Activated CD8-positive, alpha-beta memory T cell treated with anti-CD3 and anti-CD28 coated beads, Interleukin-2, amount 50 U/mL, for 24 hours (primary cell): ENCODE results near the gene ENDOU.

Source experiments
- DNase-seq: peaks from one replicate; pipeline ENCODE4 v3.0.0-alpha.2; 2020; ENCODE audit errors: extremely low read depth

ENDOU gene

DNA sequence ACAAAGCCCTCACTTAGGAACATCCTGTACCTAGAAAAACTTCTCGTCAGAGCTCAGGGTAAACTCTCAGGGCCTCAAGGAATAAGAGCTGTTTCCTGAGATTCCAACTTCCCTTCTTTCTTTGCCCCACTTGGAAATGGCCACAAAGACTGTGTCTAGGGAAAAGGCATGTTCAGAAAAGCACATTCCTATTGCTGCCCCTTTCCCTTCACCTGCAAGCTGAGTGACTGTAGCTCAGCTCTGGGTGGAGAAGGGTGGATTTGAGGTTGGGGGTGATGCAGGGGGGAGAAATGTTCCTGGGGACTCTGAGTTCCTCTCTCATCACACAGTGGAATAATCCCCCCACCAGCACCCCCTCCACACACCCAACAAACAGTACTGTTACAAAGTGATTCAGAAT, 6.8 kb downstream of the ENDOU start:
- no peak for DNase-seq

DNA sequence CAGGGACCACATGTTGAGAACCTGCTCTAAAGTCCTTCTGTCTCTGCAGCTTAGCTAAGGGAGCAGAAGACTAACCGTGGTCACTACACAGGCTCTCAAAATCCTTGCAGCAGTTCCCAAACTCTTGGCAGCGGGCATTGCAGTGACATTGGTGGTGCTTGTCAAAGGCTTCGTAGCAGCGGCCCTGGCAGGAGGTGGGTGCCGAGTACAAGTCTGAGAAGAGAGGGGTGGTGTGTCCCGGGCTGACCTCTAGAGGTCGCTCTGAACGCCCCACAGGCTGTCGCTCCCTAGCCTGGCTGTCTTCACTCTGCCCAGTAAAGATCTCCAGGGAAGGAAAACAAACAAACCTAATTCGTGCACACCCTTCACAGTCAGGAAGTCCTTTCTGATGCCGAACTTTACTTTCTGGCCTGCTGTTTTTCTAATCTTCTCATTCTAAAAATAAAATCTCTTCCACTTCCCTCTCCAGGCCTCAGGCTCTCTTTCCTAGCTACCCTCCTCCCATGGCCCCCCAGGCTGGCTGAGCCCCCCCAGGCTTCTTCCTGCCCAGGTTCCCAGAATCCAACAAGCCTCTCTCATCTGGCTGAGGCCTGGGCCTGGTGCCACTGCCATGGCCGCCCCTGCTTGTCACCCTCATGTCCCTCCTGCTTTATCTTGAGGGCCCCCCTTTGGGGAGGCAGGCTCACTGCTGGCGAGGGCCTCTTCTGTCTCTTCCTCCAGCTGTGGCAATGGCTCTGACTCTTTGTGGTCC, 7.7 kb downstream of the ENDOU start:
- no peak for DNase-seq

DNA sequence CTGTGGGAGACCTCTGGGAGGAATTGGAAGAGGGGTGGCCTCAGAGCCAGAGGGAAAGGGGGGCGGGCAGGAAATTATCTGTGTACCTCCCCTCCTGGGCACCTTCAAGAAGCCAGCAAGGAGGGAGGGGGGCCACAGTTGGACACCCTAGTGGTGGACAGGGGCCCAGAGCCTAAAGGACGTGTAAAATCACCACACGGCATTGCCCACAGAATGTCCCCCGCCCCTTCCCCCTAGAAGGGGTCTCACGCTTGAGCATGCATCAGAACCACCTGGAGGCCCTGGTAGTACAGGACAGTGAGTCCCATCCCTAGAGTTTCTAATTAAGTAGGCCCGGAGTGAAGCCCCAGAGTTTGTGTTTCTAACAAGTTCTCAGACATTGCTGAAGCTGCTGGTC, 8.2 kb downstream of the ENDOU start:
- DNase-seq, result no peak

DNA sequence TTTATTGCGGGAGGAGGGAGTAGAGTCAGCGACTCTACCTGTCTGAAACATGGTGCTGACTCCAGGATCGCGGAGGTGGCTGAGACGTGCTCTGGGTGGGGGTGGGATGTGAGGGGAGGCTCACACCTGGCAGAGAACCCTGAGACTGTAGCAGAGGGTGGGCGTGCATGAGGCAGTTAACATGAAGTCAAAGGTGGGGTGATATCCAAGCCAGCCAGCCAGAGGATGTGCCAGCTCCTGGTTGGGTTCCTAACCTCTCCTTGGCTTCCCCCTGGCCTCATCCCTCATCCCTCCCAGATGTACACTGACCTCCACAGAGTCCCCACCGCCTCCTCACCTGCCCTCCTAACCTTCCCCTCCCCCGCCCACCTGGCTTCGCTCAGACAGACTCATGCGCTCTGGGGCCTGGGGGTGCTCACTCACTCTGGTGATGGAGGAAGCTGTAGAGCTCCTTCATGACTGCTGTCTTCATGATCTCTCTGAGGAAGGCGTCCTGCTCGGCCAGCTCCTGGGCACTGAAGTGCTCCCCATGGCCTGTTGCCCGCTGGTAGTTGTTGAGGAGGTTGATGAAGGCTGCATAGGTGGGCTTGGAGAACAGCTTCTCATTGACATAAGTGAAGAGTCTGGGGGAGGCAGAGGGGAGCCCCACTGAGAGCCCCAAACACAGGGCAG, 9.3 kb downstream of the ENDOU start:
- no peak for DNase-seq

DNA sequence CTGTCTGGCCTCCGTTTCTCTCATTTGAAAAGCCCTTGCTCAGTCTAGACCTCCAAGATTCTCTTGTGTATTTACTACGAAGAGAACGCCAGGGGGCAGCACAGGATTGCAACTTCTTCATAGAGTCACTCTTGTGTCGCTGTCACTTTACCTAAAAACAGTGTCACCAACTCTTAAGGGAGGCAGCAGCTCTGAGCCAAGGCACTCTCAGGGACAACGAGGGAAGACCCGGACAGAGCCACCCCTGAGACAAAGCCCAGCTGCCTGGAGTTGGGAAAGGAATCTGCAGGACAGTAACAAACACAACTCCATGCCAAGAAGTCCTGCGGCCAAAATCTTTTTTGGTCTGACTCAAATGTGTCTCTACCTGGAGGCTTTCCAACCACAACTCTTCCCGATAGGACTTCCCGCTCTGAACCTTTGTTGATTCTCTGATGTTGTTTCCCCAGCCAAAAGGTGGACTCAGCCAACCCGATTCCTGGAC, 9.9 kb downstream of the ENDOU start:
- DNase-seq, result peak; percentile 64

DNA sequence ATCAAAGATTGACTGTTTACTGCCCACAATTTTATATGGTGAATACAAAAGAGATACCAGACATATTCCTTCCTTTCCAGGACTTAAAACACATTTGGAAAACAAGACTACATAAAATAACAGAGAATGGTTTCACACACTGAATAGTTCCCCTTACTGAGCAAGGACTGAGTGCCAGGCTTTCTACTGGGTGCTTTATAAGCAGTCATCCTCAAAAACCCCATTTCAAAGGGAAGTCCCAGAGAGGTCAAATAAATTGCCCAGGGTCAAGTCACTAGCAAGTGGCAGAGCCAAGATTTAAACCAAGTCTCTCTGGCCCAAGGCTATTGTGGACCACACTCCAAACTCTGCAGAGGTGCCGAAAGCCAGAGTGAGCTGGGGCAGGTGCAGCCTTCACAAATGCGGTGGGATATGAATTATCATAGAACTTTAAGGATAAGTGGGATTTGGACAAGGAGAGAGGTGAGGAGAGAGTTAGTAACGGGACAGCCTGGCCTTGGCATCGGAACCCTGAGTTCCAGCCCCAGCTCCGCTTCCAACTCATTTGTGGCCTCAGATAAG, 10.4 kb downstream of the ENDOU start:
- DNase-seq, result no peak

DNA sequence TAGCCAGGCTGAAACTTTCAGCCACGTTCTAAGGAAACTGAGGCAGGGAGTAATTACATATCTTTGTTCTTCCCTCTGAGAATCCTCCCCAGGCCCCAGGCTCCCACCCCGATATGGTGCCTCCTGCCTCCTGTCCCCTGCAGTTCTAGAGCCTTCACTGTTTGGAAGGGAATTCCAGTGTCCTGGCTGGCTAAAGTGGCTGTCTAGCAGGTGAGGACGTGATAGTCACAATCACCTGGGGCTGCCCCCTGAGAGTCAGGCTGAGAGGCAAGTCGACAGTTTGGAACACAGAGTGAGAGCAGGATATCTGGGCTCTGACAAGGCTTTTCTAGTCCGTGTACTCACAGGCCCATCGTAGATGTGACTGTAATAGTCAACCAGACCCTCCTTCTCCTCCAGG, 13.1 kb downstream of the ENDOU start:
- no peak for DNase-seq

DNA sequence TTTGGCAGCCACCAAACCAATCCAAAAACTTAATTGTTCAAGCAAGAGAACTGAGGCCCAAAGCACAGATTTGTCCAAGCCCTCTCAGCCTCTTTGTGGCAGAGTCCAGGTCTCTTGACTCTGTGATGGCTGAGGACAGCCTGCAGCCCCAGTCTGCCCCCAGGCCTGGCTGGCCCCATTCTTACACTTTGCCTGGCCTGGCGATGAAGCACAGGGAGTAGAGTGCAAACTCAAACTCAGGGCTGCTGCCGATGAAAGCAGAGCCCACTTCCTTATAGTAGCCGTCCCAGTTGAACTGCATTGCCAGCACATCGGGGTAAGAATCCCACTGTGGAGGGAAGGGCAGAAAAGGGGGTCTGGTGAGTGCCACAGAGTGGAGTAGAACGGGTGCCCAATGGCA, 13.8 kb downstream of the ENDOU start:
- no peak for DNase-seq

DNA sequence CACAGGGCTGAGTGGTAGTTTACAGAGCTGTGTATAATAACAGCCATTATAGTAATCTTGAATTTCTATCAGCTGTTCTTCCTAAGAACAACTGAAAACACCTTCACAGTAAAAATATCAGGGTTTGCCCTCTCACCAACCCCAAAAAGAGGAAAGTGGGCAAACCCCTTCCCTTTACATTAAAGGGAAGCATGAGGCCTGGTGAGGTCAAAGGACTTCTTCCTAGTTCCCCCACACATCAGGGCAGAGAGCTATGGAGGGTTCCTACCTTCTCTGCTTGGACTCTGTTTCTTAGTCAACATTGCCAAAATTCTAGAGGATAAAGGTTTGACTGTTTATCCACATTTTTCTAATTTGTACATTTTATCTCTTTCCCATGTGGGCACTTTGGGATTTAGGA, 15.0 kb downstream of the ENDOU start:
- DNase-seq, result no peak

DNA sequence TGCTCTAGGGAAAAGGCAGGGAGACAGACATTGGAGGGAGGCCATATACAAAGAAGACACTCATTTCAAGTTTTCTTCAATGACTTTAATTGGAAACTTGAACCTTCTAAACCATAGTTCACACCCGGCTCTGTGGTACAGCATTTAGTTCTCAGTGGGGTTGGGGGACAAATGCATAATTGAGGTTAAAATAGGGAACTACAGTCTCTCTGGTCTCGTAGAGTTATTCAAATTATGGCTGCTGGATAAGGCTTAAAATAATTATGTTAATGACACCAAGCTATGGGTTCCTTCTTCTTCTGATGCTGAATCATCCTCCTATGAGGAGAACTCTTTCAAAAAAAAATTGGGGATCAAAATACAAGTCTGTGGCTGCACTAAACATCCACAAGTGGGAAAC, 15.6 kb downstream of the ENDOU start:
- no peak for DNase-seq

DNA sequence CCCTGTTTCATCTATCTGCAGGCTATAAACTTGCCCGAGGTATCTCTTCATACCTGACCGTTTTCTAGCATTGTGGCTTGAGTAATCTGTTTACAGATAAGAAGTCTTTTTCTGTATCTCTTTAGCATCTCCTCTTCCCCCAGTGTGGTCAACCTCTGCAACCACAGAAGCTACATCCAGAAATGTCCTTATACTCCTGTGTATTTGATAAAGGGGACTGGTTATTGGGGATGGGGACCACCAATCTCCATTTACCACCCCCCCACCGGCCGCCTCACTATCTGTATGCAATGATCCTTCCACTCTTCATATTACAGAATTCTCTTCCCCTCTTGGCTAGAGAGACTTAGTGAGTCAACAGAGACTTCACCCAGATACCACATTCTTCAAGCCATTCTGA, 16.1 kb downstream of the ENDOU start:
- DNase-seq, result no peak

DNA sequence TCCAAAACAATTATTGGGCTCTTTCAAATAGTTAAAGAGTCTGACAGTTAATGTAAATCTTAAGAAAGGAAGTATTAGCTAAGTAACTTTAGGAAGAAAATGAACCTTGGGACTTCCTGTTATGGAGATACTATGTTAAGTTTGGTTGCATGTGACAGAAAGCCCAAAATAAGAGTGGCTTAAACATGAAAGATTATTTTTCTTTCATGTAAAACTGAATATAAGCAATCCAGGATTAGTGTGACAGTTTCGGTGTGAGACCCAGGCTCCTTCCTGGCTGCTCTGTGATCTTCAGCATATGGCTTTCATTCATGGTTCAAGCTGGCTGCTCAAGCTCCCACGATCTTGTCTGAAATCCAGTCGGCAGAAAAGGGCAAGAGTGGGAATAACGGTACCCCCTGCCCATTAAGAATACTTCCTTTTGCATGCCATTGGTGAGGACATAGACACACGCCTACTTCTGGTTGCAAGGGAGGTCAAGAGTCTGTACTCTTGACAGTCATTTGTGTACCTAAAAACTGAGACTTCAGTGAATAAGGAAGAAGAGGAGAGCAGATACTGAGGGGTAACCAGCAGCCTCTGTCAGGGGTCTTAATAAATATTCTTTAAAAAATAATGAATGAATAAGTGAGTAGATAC, 17.3 kb downstream of the ENDOU start:
- no peak for DNase-seq

DNA sequence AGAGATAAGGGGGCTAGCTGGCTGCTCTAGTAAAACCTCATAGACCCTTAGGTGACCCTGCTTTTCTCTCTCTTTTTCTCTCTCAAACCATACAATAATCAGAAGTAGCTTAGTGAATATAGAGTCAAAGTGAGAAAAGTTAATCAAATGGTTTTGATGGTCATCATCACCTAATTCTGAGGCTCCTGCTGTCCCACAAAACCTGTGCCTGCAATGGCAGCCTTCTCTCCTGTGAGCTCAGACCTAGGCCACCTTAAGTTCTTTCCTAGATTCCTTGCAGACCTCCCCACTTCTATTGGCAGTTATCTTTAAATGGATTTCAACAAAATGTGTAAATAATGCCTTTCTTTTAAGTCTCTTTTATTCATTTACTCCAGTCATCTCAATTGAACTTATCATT, 17.9 kb downstream of the ENDOU start:
- no peak for DNase-seq

DNA sequence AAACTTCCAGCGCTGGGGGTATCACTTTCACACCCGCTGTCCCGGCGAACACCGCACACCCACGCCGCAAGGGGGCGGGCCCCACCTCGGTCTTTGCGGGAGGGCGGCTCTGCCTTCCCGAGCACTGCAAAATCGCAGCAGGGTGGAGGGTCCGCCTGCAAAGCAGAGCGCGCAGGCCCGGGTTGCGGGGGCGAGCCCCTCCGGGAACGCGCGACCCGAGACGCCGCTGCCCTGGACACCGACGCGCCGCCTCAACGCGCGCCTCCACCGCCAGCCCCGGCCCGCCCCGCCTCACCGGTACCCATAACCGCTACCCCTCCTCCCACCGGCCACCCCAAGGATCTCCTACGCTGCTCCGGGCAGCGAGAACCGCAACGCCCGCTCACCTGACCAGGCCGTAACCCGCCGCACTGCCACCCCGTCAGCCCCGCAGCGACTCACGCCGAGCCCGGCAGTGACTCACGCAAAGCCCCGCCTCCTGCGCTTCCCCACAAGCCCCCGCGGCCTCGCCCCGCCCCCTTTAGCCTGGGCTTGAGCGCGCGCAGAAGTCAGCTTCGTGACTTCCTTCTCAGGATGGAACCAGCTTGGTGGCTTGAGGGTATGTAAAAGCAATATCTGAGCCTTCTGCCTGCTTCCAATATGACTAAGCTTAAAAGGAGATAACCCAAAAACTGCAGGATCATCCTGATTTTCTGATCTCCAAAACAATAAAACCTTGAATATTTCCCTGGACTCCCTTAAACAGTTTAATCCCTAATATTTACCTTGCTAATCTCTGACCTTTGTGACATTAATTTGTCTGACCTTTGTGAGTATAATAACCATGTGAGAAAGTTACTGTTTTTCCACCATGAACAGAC, 19.5 kb downstream of the ENDOU start, which contains the start of gene RPAP3:
TSS of gene RPAP3 (minus strand) at position 465 of the 860 bp plus-strand sequence. CDS start 3,190 bp downstream, outside the sequence.
- DNase-seq, result peak; percentile 88

DNA sequence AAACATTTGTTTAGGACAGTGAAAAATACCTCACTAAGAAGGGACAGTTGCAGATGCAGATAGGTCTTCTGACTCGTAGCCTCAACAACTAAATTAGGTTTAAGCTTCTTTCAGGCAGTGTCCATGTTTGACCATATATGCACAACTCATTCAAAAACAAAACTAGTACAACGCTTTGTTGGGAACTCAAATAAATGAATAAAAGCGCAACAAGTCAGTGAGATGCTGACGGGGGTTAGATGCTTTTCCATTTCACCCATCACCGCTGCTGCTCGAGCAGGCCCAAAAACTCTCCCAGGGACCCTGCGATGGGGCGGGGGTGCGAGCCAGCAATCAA, 20.1 kb downstream of the ENDOU start:
- DNase-seq, result no peak

DNA sequence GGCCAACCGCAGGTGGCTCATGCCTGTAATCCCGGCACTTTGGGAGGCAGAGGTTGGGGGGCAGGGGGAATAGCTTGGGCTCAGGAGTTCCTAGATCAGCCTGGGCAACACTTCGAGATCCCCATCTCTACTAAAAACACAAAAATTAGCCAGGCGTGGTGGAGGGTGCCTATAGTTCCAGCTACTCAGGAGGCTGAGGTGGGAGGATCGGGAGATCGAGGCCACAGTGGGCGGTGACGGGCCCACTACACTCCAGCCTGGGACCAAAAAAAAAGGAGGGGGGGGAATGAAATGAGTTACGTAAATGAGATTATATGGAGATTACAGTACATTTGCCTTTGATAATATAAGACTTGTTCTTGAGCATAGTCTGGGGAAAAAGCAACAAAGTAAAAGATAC, 20.6 kb downstream of the ENDOU start:
- no peak for DNase-seq

DNA sequence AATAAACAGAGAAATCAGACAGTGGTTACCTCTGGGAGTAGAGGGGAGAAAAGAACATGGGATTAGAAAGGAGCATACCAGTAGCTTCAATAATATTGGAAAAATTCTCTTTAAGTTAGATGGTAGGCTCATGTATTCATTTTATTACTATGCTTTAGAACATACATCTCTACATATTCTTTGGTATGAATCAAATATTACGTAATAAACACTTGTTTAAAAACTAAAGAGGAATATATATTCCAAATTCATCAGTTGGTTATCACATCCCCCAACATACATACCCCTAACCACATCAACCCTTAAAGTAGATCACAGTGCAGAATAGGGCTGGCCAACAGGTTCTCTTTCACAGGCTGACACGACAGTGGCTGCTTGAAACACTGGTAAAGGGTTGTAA, 25.0 kb downstream of the ENDOU start:
- DNase-seq, result no peak

DNA sequence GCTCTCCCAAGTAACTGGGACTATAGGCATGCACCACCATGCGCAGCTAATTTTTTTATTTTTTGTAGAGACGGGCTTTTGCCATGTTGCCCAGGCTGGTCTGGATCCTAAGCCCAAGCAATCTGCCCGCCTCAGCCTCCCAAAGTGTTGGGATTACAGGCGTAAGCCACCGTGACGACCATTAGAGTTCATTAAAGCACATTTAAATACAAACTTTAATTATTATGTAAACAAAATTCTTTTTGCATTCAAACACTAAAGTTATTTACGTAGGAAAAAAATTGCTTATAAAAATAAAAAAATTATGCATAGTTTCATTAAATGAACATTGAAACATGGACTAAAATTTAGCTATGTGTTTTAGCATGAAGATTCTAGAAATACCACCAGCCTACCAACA, 26.7 kb downstream of the ENDOU start:
- DNase-seq, result no peak

DNA sequence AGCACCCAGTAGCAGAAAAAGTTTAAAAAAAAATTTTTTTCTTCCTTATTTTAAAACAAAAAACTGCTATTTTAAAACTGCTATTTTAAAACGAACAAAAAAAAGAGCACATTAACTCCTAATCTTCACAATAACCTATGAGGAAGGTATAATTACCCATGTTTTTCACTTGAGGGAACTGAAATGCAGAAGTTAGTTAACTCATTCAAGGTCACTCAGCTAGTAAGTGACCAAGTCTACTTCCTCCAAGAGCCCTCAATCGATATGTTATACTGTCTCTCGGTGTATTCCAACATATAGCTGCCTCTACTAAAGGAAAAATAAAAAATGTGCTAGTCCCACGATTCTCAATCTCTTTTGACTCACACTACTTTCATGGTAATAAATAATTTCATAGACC, 27.2 kb downstream of the ENDOU start:
- DNase-seq, result no peak

DNA sequence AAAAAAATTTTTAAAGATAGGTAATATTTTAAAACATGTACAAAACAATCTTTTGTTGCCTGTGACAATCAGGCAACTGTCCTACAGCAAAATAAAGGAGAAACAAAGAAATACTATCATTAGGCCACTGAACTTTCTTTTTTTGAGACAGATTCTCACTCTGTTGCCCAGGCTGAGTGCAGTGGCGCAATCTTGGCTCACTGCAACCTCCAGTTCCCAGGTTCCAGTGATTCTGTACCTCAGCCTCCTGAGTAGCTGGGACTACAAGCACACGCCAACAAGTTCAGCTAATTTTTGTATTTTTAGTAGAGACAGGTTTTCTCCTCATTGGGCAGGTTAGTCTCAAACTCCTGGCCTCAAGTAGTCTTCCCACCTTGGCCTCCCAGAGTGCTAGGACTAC, 36.1 kb downstream of the ENDOU start:
- no peak for DNase-seq

DNA sequence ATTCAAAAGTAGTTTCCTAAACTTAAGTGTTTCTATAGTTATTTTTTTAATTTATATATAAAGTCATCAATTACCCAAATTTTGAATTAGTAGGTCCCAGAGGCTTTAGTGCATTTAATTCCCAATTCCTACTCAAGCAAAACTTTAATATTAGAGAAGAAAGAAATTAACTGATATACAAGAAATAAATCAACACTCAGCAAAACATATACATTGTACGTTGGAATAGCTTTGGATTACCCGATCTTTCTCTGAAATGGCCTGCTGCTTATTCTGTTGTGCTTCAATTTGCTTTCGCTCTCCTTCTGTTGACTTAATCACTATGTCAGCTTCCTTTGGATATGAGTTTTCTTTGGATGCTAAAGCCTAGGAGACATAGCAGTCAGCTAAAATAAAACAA, 37.7 kb downstream of the ENDOU start:
- no peak for DNase-seq
